Erythroblast (primary cell): ENCODE measurements around the gene ADAT1.

Experiments used
- GATA1 ChIP-seq: IDR thresholded peaks from 2 replicates; pipeline ENCODE4 v1.6.1; 2011; ENCODE audit warnings: low read depth, mild to moderate bottlenecking, control low read depth, low read length, moderate library complexity
- POLR2A ChIP-seq: IDR thresholded peaks from 2 replicates; pipeline ENCODE4 v1.6.1; 2011; ENCODE audit warnings: mild to moderate bottlenecking, low read length

- no peak for TF ChIP-seq POLR2A
- no peak for TF ChIP-seq GATA1
Observed at GRCh38 chr16:75573955-75574354, 49.1 kb downstream of the ADAT1 start.
